Inferior parietal cortex (tissue), 1 donor: ENCODE results near the gene ZNF205.
A peak's percentile ranks its signal among the peaks of the same experiment; 100 is the strongest.
"Not testable (repeated sequence)": the region's sequence is repeated elsewhere in the genome, so short reads cannot be mapped to it uniquely, and the experiment has no call there.

Experiments
- DNase-seq: peaks from one replicate; pipeline ENCODE4 v3.0.0-alpha.2; 2016; ENCODE audit errors: extremely low spot score

The ZNF205 gene

GRCh38 chr16:3112058-3112880 is at the start of gene ZNF205:
Gene ZNF205 (plus strand): TSS chr16:3112586. CDS start chr16:3113431, 845 bp downstream.
- DNase-seq: peak; percentile 80

- no peak for DNase-seq
These were observed 48.6 kb upstream of the ZNF205 start for GRCh38 chr16:3063625-3064386.

GRCh38 chr16:3065069-3065741 is 47.2 kb upstream of the ZNF205 start, which contains the start of gene IL32:
Gene IL32 (plus strand): TSS chr16:3065640. CDS start chr16:3065812, 172 bp downstream.
- no peak for DNase-seq

- DNase-seq: no peak
These were observed 46.5 kb upstream of the ZNF205 start for GRCh38 chr16:3065742-3066439.

GRCh38 chr16:3066440-3066748 is 46.0 kb upstream of the ZNF205 start:
- DNase-seq: no peak

GRCh38 chr16:3068487-3068886 is 43.9 kb upstream of the ZNF205 start:
- DNase-seq: no peak

- not testable (repeated sequence) for DNase-seq
These were observed 43.2 kb upstream of the ZNF205 start for GRCh38 chr16:3069146-3069545.

GRCh38 chr16:3070608-3071111 is 41.7 kb upstream of the ZNF205 start:
- DNase-seq: no peak

- no peak for DNase-seq
These were observed 40.7 kb upstream of the ZNF205 start for GRCh38 chr16:3071655-3072054.

- not testable (repeated sequence) for DNase-seq
These were observed 40.2 kb upstream of the ZNF205 start for GRCh38 chr16:3072148-3072547.

GRCh38 chr16:3072576-3073263 is 39.7 kb upstream of the ZNF205 start:
- DNase-seq: not testable (repeated sequence)

- DNase-seq: no peak
These were observed 38.9 kb upstream of the ZNF205 start for GRCh38 chr16:3073448-3073847.

- no peak for DNase-seq
These were observed 37.4 kb upstream of the ZNF205 start for GRCh38 chr16:3074860-3075522.

- no peak for DNase-seq
These were observed 36.9 kb upstream of the ZNF205 start for GRCh38 chr16:3075523-3075915.

- not testable (repeated sequence) for DNase-seq
These were observed 36.4 kb upstream of the ZNF205 start for GRCh38 chr16:3075946-3076345.

GRCh38 chr16:3076577-3076976 is 35.8 kb upstream of the ZNF205 start:
- no peak for DNase-seq

GRCh38 chr16:3080024-3080423 is 32.4 kb upstream of the ZNF205 start:
- DNase-seq: no peak

- DNase-seq: not testable (repeated sequence)
These were observed 30.4 kb upstream of the ZNF205 start for GRCh38 chr16:3081957-3082356.

- not testable (repeated sequence) for DNase-seq
These were observed 29.0 kb upstream of the ZNF205 start for GRCh38 chr16:3083408-3083807.

- DNase-seq: no peak
These were observed 27.9 kb upstream of the ZNF205 start for GRCh38 chr16:3084491-3084890.
